Lower leg skin (tissue), 3 donors: ENCODE results near the gene GLI3.

ENCODE experiments used
- POLR2A ChIP-seq, 2 donors: fragments of 450-650 bp; IDR thresholded peaks; one replicate each; pipeline ENCODE4 v1.6.1; 2016 to 2017; ENCODE audit warnings: antibody characterized with exemption in 2 of 2, mild to moderate bottlenecking in 1 of 2, moderate library complexity in 1 of 2
- TF ChIP-seq, protein P1 (sequence below), 3 donors: fragments of 450-650 bp; IDR thresholded peaks; one replicate each; pipeline ENCODE4 v1.5.1; 2016; ENCODE audit warnings: antibody characterized with exemption in 3 of 3, mild to moderate bottlenecking in 3 of 3, moderate library complexity in 2 of 3

- TF ChIP-seq, protein P1, sequence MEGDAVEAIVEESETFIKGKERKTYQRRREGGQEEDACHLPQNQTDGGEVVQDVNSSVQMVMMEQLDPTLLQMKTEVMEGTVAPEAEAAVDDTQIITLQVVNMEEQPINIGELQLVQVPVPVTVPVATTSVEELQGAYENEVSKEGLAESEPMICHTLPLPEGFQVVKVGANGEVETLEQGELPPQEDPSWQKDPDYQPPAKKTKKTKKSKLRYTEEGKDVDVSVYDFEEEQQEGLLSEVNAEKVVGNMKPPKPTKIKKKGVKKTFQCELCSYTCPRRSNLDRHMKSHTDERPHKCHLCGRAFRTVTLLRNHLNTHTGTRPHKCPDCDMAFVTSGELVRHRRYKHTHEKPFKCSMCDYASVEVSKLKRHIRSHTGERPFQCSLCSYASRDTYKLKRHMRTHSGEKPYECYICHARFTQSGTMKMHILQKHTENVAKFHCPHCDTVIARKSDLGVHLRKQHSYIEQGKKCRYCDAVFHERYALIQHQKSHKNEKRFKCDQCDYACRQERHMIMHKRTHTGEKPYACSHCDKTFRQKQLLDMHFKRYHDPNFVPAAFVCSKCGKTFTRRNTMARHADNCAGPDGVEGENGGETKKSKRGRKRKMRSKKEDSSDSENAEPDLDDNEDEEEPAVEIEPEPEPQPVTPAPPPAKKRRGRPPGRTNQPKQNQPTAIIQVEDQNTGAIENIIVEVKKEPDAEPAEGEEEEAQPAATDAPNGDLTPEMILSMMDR (IDR thresholded peaks at IDR 0.05): no peak
- no peak for TF ChIP-seq POLR2A (IDR thresholded peaks at IDR 0.05)
These were observed 288.5 kb downstream of the GLI3 start for GRCh38 chr7:41948503-41948902.
